SKM-1 (cell line): ENCODE measurements around the gene ERN2.

Experiments
- DNase-seq: peaks from one replicate; lab custom pipeline; 2025; ENCODE audit not compliant: unreplicated experiment; lab: John Stamatoyannopoulos, UW

Gene ERN2

DNA sequence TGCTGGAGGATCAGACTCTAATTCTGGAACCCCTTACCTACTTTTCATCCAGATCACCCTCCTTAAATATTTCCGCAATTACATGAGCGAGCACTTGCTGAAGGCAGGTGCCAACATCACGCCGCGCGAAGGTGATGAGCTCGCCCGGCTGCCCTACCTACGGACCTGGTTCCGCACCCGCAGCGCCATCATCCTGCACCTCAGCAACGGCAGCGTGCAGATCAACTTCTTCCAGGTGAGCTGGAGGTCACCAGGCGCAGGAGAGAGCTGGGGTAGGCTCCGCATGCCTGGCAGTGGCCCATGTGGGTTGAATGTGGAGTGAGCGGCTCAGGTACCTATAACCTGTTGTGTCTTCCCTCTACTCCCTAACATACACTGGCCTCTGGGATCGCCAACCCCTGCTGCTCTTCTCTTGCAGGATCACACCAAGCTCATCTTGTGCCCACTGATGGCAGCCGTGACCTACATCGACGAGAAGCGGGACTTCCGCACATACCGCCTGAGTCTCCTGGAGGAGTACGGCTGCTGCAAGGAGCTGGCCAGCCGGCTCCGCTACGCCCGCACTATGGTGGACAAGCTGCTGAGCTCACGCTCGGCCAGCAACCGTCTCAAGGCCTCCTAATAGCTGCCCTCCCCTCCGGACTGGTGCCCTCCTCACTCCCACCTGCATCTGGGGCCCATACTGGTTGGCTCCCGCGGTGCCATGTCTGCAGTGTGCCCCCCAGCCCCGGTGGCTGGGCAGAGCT, 23.4 kb downstream of the ERN2 start:
- no peak for DNase-seq

DNA sequence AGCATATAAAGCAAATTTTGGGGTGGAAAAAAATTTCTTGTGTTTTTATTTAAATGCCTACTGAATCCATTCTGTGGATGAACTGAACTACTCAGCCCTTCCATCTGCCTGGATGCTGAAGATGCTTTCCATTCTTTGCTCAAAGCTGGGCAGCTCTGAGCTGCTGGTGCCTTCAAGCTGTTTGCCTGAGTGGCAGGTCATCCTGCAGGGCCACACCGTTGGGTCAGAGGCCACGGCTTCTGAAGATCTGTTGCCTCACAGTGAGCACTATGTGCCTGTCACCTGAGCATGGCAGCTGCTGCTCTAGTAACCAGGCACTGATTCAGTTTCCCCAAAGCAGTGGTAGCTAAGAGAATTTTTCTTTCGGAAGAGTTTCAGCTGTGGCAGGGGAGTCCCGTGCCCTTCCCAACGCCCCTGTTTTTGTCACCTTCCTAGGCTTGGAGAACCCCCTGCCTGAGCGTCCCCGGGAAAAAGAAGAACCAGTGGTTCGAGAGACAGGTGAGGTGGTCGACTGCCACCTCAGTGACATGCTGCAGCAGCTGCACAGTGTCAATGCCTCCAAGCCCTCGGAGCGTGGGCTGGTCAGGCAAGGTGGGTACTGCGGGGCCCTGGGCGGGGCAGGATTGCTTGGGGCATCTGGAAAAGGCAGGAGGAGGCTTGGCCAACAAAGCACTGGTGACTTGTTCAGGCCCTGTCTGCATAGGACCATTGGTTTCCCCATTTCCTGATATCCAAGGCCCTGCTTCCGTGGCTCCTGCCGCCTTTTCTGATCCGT, 25.8 kb downstream of the ERN2 start:
- no peak for DNase-seq

DNA sequence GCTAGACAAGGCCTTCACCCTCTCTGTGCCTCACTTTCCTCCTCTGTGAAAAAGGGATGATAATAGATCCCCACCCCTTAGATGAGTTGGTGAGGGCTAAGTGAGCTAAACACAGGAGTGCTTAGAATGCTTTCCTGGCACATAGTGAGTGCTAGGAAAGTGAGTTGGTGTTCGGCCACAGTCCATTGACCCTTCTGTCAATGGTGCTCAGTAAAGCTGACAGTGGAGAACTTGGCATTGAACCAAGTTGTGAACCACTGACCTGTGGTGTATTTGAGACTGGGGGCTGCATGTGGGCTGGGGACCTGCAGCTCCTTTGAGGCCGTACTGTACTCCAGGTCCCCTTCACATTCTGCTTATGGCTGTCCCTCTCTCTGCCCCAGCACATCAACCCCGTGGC, 29.5 kb downstream of the ERN2 start:
- DNase-seq: no peak

GRCh38 chr16:23682181-23682580, 30.8 kb downstream of the ERN2 start:
- DNase-seq: no peak

GRCh38 chr16:23679986-23680336, 33.1 kb downstream of the ERN2 start:
- no peak for DNase-seq

DNA sequence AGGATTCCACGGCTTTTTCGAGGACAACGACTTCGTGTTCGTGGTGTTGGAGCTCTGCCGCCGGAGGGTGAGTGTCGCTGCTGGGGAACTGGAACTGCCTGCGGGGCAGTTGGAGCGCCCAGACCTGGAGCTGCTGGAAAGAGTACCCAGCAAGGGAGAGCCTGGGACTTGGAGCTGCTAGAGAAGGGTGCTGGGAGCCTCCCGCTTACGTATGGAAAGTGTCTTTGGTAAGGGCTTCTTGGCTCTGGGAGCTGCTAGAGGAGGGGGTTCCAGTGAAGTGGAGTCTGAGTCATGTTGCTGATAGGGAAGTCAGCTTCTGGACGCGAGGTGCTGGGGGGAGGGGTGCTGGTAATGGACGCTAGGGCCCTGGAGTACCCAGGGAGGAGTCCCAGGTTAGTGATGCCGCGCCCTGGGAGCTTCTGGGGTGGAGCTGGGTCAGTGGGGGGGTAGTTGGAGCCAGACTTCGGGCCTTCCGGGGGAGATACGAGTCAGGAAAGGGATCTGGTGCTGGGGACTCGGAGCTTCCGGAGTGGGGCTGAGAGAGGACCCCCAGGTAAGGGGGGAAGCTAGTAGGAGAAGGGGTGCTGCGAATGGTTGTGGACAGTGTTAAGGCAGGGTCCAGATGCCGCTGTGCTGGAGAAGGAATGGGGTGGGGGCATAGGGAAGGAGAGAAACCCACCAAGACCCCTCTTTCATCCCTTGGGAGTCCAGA, 33.6 kb downstream of the ERN2 start:
- peak; percentile 78 for DNase-seq

GRCh38 chr16:23678430-23679273, 34.4 kb downstream of the ERN2 start, which contains the start of gene PLK1:
Gene PLK1, plus strand, starts transcription at chr16:23678889. Its CDS starts 44 bp downstream, at chr16:23678933.
- peak; percentile 75 for DNase-seq

GRCh38 chr16:23676924-23677480, 36.0 kb downstream of the ERN2 start:
- no peak for DNase-seq

- DNase-seq: no peak
These were observed 38.9 kb downstream of the ERN2 start for GRCh38 chr16:23673971-23674614.

GRCh38 chr16:23670137-23670776, 42.8 kb downstream of the ERN2 start:
- no peak for DNase-seq

DNA sequence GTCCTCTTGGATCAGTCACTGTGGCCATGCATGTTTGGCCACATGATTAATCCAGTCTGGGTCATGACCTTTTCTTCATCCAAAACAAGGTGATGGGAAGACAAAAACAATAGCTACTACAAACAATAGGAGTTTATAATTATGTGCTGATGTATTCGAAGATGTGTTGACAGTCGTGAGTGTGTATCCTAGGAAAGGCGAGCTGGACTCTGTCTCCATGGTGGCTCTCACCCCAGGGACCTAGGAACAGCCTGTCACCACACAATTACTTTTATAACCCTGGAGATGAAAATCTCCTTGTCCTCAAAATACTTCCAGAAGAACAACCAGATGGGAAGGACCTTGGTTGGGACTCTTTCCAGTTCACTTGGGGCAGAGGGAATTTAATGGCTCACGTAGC, 44.1 kb downstream of the ERN2 start:
- DNase-seq: no peak

- no peak for DNase-seq
These were observed 44.8 kb downstream of the ERN2 start for GRCh38 chr16:23668225-23668624.

- no peak for DNase-seq
These were observed 45.7 kb downstream of the ERN2 start for GRCh38 chr16:23667355-23667659.

- no peak for DNase-seq
These were observed 46.3 kb downstream of the ERN2 start for GRCh38 chr16:23666571-23667354.

- DNase-seq: no peak
These were observed 49.1 kb downstream of the ERN2 start for GRCh38 chr16:23663918-23664317.

DNA sequence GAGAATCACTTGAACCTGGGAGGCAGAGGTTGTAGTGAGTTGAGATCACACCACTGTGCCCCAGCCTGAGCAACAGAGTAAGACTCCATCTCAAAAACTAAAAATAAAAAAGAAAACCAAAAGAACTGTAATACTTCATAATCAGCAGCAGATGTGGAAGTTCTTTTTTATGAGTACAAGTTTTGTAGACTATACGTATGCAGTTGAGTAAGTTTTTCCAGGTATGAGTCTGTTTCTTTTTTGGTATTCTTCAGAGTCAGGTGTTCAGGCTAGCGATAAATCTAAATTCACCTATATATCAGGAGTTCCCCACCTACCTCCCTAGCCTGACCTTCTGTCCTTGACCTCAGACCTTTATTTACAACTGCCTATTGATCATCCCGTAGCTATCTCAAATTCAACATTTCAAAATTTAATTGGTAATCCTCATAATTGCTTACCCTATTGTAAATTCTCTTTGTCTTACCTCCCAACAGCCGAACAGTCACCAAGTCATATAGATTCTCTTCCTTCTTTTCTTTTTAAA, 61.0 kb downstream of the ERN2 start:
- no peak for DNase-seq

DNA sequence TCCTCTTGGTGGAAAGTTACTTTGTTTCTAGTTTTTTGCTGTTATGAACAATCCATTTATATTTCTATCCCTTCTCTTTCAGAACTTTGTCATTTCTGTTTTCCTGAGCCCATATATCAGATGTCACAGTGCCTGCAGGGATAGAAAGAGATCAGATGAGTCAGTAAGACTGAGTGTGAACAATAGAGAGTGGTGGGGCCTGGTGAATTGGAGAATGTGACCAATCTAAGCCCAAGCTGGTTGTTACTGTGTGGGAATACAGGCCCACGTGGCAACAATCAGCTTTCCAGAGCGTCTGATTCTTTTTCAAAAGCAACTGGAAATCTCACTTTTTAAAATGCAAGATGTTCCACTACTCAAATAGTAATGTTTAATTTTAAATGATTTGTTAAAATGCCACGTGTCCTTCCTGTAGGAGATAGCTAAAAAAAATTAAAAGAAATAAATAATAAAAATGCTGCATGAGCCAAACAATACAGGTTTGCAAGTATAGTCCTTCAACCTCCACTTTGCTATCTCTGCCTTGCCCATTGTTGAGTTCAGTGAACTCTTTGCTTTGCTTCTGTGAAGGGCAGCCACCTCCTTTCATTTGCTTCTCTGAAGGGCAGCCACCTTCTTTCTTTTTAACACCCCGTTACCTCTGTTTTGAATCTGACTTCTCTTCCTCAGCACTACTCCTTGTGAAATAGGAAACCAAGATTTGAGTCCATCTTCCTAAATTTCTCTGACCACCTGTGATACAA, 62.2 kb downstream of the ERN2 start:
- no peak for DNase-seq

DNA sequence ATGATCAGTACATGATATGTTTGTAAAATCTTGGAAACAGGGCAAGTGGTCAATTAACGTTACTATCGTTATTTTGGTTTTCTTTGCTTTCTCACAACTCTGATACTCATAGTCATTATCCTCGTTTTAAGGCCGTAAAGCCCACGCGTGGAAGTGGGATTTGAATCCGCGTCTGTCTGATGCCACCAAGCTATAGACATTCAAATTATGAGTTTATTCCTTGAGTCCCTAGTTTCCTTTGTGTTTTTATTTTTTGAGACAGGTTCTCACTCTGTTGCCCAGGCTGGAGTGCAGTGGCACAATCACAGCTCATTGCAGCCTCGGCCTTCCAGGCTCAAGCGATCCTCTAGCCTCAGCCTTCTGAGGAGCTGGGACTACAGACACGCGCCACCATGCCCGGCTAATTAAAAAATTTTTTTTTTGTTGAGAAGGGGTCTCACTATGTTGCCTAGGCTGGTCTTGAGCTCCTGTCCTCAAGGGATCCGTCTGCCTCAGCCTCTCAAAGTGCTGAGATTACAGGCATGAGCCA, 70.7 kb downstream of the ERN2 start:
- DNase-seq: no peak
